Measurements from ENCODE around the gene GPX4. TPM values are rescaled to one million over a fixed set of nuclear protein-coding genes. Genes with fewer than 3 reads are reported as not detected.

GPX4 gene
- total RNA-seq, 1 experiment from 2014 or later, result 251 TPM

DNA sequence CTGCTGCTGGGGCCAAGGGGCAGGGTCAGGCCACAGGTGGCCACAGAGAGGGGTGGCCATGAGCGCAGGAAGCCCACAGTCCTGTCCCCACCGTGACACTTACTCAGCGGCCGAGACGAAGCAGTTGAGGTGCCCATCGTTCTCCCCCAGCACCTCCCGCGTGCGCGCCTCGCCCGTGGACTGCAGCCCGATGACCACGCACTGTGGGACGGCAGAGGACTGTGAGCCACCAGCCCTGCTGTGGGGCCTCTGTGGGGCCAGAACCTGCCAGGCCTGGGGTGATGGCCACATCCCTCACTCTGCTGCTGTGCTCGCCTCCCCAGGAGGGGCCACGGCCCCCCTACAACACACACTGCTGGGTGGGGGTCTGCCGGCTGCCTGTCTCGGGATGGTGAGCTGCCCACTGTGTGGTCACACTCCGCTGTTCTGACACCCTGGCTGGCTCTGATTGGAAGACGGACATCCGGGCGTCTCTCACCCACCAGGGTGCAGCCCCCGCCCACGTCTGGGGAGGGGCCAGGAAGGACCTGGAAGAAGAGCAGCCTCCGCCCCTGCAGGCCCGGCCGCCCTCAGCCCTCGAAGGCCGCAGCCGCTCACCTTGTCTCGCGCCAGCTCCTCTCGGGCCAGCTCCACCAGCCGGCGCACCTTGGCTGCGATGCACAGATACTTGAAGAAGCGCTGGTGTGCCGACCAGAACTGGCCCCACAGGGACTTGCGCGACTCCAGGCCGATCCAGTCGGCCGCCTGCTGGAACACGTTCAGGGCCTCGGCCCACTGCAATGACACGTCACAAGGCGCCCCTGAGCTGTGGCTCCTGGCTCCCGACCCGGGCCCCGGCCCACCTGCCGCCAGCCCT, 13.2 kb downstream of the GPX4 start:
- no peak overlapping the region for H3K4me3 Mint-ChIP-seq (ENCODE audit: low read depth, unreplicated experiment)
- TF ChIP-seq, protein P1, sequence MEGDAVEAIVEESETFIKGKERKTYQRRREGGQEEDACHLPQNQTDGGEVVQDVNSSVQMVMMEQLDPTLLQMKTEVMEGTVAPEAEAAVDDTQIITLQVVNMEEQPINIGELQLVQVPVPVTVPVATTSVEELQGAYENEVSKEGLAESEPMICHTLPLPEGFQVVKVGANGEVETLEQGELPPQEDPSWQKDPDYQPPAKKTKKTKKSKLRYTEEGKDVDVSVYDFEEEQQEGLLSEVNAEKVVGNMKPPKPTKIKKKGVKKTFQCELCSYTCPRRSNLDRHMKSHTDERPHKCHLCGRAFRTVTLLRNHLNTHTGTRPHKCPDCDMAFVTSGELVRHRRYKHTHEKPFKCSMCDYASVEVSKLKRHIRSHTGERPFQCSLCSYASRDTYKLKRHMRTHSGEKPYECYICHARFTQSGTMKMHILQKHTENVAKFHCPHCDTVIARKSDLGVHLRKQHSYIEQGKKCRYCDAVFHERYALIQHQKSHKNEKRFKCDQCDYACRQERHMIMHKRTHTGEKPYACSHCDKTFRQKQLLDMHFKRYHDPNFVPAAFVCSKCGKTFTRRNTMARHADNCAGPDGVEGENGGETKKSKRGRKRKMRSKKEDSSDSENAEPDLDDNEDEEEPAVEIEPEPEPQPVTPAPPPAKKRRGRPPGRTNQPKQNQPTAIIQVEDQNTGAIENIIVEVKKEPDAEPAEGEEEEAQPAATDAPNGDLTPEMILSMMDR (IDR thresholded peaks at IDR 0.05; ENCODE audit: unreplicated experiment), result no peak
- H3K9me3 Mint-ChIP-seq (ENCODE audit: low read depth, unreplicated experiment), result no peaks in the 10 kb centered on the region
- BruUV-seq (replicated peaks), result no TSS peak
- no peaks in the 10 kb centered on the region for H3K27me3 Mint-ChIP-seq (ENCODE audit: unreplicated experiment)
- CTCF ChIA-PET, result no interaction called here
- no peak for DNase-seq
- intact Hi-C loops (cut with micrococcal nuclease; ENCODE audit: unreplicated experiment), result no loop called here
- H3K36me3 Mint-ChIP-seq (ENCODE audit: insufficient read depth, unreplicated experiment), result peaks cover 64% of the 10 kb centered on the region
- H3K4me1 Mint-ChIP-seq (ENCODE audit: low read depth, unreplicated experiment), result no peaks in the 10 kb centered on the region
- no peak overlapping the region for H3K27ac Mint-ChIP-seq (ENCODE audit: unreplicated experiment)

DNA sequence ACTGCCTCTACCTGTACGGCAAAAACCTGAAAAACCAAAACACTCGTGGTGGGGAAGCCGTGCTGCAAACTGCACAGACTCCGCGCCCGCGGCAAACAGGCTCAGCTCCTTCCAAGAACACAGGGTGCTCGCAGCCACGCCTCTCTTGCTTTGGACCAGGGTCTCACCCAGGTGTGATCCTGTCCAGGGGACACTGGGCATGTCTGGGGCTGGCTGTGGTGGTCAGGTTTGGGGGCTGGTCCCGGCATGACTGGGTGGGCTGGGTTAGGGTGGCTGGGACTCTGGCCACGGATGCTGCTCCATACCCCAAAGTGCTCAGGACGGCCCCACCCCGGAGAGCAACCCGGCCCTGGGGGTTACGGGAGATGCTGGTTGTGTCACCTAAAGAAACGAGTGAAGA, 13.9 kb downstream of the GPX4 start:
- H3K9me3 Mint-ChIP-seq (ENCODE audit: low read depth, unreplicated experiment), result no peaks in the 10 kb centered on the region
- no peak overlapping the region for H3K4me3 Mint-ChIP-seq (ENCODE audit: low read depth, unreplicated experiment)
- no TSS peak for BruUV-seq (replicated peaks)
- intact Hi-C loops (cut with micrococcal nuclease; ENCODE audit: unreplicated experiment), result no loop called here
- TF ChIP-seq, protein P1 (IDR thresholded peaks at IDR 0.05; ENCODE audit: unreplicated experiment), result no peak
- peaks cover 59% of the 10 kb centered on the region for H3K36me3 Mint-ChIP-seq (ENCODE audit: insufficient read depth, unreplicated experiment)
- no peak for DNase-seq
- H3K27ac Mint-ChIP-seq (ENCODE audit: unreplicated experiment), result no peak overlapping the region
- no peaks in the 10 kb centered on the region for H3K4me1 Mint-ChIP-seq (ENCODE audit: low read depth, unreplicated experiment)
- CTCF ChIA-PET, result no interaction called here
- no peaks in the 10 kb centered on the region for H3K27me3 Mint-ChIP-seq (ENCODE audit: unreplicated experiment)

- DNase-seq, result no peak
- intact Hi-C loops (cut with micrococcal nuclease; ENCODE audit: unreplicated experiment), result no loop called here
- no peaks in the 10 kb centered on the region for H3K27me3 Mint-ChIP-seq (ENCODE audit: unreplicated experiment)
- CTCF ChIA-PET, result no interaction called here
- no TSS peak for BruUV-seq (replicated peaks)
- no peaks in the 10 kb centered on the region for H3K9me3 Mint-ChIP-seq (ENCODE audit: low read depth, unreplicated experiment)
- TF ChIP-seq, protein P1 (IDR thresholded peaks at IDR 0.05; ENCODE audit: unreplicated experiment), result no peak
- H3K4me3 Mint-ChIP-seq (ENCODE audit: low read depth, unreplicated experiment), result no peak overlapping the region
- no peaks in the 10 kb centered on the region for H3K4me1 Mint-ChIP-seq (ENCODE audit: low read depth, unreplicated experiment)
- no peak overlapping the region for H3K27ac Mint-ChIP-seq (ENCODE audit: unreplicated experiment)
- H3K36me3 Mint-ChIP-seq (ENCODE audit: insufficient read depth, unreplicated experiment), result peaks cover 59% of the 10 kb centered on the region
Observed at GRCh38 chr19:1118999-1119398, 15.2 kb downstream of the GPX4 start.

GRCh38 chr19:1119475-1120217, 15.9 kb downstream of the GPX4 start:
- H3K9me3 Mint-ChIP-seq (ENCODE audit: low read depth, unreplicated experiment), result no peaks in the 10 kb centered on the region
- no peaks in the 10 kb centered on the region for H3K27me3 Mint-ChIP-seq (ENCODE audit: unreplicated experiment)

More at GRCh38 chr19:1119475-1120217, 15.9 kb downstream of the GPX4 start:
- H3K36me3 Mint-ChIP-seq (ENCODE audit: insufficient read depth, unreplicated experiment), result peaks cover 62% of the 10 kb centered on the region
- no peaks in the 10 kb centered on the region for H3K4me1 Mint-ChIP-seq (ENCODE audit: low read depth, unreplicated experiment)
- intact Hi-C loops (cut with micrococcal nuclease; ENCODE audit: unreplicated experiment), result no loop called here
- TF ChIP-seq, protein P1 (IDR thresholded peaks at IDR 0.05; ENCODE audit: unreplicated experiment), result no peak
- H3K4me3 Mint-ChIP-seq (ENCODE audit: low read depth, unreplicated experiment), result no peak overlapping the region
- H3K27ac Mint-ChIP-seq (ENCODE audit: unreplicated experiment), result no peak overlapping the region
- DNase-seq, result no peak
- BruUV-seq (replicated peaks), result no TSS peak
- CTCF ChIA-PET, result no interaction called here
